Activated T-cell treated with anti-CD3 and anti-CD28 coated beads for 4 hours (primary cell): Measurements from ENCODE around the gene HBP1.
A peak's percentile ranks its signal among the peaks of the same experiment; 100 is the strongest.
"Not testable (repeated sequence)": the region's sequence is repeated elsewhere in the genome, so short reads cannot be mapped to it uniquely, and the experiment has no call there.

Experiments
- DNase-seq: peaks from one replicate; pipeline ENCODE4 v3.0.0-alpha.2; 2020

Gene HBP1

GRCh38 chr7:107168233-107169119 is at the start of gene HBP1:
HBP1 (plus strand) TSS chr7:107169003; CDS start chr7:107179894, 10,891 bp downstream.
- peak; percentile 97 for DNase-seq

- no peak for DNase-seq
Measured at GRCh38 chr7:107119376-107120105, 49.3 kb upstream of the HBP1 start.

GRCh38 chr7:107122486-107122911 is 46.3 kb upstream of the HBP1 start:
- DNase-seq = no peak

- DNase-seq = no peak
Measured at GRCh38 chr7:107123392-107123791, 45.4 kb upstream of the HBP1 start.

- DNase-seq = no peak
Measured at GRCh38 chr7:107125475-107125874, 43.3 kb upstream of the HBP1 start.

GRCh38 chr7:107128217-107128616 is 40.6 kb upstream of the HBP1 start:
- no peak for DNase-seq

- no peak for DNase-seq
Measured at GRCh38 chr7:107128748-107129147, 40.1 kb upstream of the HBP1 start.

- no peak for DNase-seq
Measured at GRCh38 chr7:107130487-107131220, 38.1 kb upstream of the HBP1 start.

GRCh38 chr7:107133396-107133795 is 35.4 kb upstream of the HBP1 start:
- no peak for DNase-seq

- no peak for DNase-seq
Measured at GRCh38 chr7:107138696-107139420, 29.9 kb upstream of the HBP1 start.

- not testable (repeated sequence) for DNase-seq
Measured at GRCh38 chr7:107143875-107144274, 24.9 kb upstream of the HBP1 start.

GRCh38 chr7:107145067-107145838 is 23.6 kb upstream of the HBP1 start:
- no peak for DNase-seq

- peak; percentile 19 for DNase-seq
Measured at GRCh38 chr7:107147464-107148393, 21.1 kb upstream of the HBP1 start.

- DNase-seq = no peak
Measured at GRCh38 chr7:107148721-107149120, 20.1 kb upstream of the HBP1 start.

GRCh38 chr7:107149863-107150262 is 18.9 kb upstream of the HBP1 start:
- no peak for DNase-seq

- peak; percentile 67 for DNase-seq
Measured at GRCh38 chr7:107150375-107151073, 18.3 kb upstream of the HBP1 start.

- DNase-seq = no peak
Measured at GRCh38 chr7:107151538-107151937, 17.3 kb upstream of the HBP1 start.

- DNase-seq = no peak
Measured at GRCh38 chr7:107152011-107152410, 16.8 kb upstream of the HBP1 start.

- DNase-seq = no peak
Measured at GRCh38 chr7:107154826-107155225, 14.0 kb upstream of the HBP1 start.

GRCh38 chr7:107155726-107156125 is 13.1 kb upstream of the HBP1 start:
- DNase-seq = not testable (repeated sequence)
